Activated CD8-positive, alpha-beta T cell treated with anti-CD3 and anti-CD28 coated beads, Interleukin-2, amount 10 ng/mL, durations not matched to agents 7 days and 5 days (primary cell): ENCODE data around the gene STKLD1. TPM values are rescaled to one million over a fixed set of nuclear protein-coding genes. Genes with fewer than 3 reads are reported as not detected.
A peak's percentile ranks its signal among the peaks of the same experiment; 100 is the strongest.

Experiments
- ATAC-seq: fragments of 150-1000 bp; cut with Tn5 transposase; one replicate; pipeline ENCODE4 v1.10.0; 2021; ENCODE audit warnings: moderate library complexity
- CTCF ChIA-PET: fragments of 350-600 bp; sonication (Branson Sonifier 250); formaldehyde crosslinking; loops from one replicate; lab custom pipeline; 2021; ENCODE audit warnings: antibody characterized with exemption; lab: Charles Lee
- POLR2A ChIA-PET: fragments of 350-600 bp; sonication (Branson Sonifier 250); formaldehyde crosslinking; loops from one replicate; lab custom pipeline; 2021; ENCODE audit warnings: antibody characterized with exemption; lab: Charles Lee
- DNase-seq: peaks from one replicate; pipeline ENCODE4 v3.0.0-alpha.2; 2020
- H3K27ac Mint-ChIP-seq: one replicate; pipeline ENCODE4 v1.8.0; 2021; ENCODE audit warnings: mild to moderate bottlenecking, mixed read lengths
- H3K27me3 Mint-ChIP-seq: one replicate; pipeline ENCODE4 v1.8.0; 2021; ENCODE audit warnings: low read depth, mixed read lengths
- H3K36me3 Mint-ChIP-seq: one replicate; pipeline ENCODE4 v1.8.0; 2021; ENCODE audit warnings: low read depth, mixed read lengths
- H3K4me1 Mint-ChIP-seq: one replicate; pipeline ENCODE4 v1.8.0; 2021; ENCODE audit warnings: low read depth, mixed read lengths
- H3K4me3 Mint-ChIP-seq: one replicate; pipeline ENCODE4 v1.8.0; 2021; ENCODE audit warnings: mild to moderate bottlenecking, mixed read lengths
- H3K9me3 Mint-ChIP-seq: one replicate; pipeline ENCODE4 v1.8.0; 2022; ENCODE audit warnings: mixed read lengths; ENCODE audit not compliant: insufficient read depth
- total RNA-seq, 2 experiments: library from RNA; stranded (reverse); gene quantifications; one replicate each; pipeline ENCODE4 v1.2.3, GENCODE V29; 2021

The STKLD1 gene
- total RNA-seq, 2 experiments from 2014 or later: 0.71 to 0.76 TPM

DNA sequence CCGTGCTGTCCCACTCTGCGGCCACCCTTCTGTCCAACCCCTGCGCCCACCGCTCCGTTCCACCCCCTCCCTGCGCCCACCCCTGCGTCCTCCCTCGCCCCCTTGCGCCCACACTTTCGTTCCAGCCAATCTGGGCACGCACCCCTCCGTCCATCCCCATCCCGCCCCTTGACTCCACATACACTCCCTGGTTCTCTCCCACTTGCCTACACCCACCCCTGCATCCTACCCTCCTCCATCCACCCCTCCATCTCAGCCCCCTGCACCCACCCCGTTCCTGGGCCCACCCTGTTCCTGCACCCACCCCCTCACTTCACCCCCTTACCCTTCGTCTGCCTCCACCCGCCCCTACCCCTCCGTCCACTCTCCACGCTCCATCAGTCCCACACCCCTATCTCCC, 53.0 kb downstream of the STKLD1 start:
- H3K4me1 Mint-ChIP-seq: peaks cover 9% of the 10 kb centered on the region

DNA sequence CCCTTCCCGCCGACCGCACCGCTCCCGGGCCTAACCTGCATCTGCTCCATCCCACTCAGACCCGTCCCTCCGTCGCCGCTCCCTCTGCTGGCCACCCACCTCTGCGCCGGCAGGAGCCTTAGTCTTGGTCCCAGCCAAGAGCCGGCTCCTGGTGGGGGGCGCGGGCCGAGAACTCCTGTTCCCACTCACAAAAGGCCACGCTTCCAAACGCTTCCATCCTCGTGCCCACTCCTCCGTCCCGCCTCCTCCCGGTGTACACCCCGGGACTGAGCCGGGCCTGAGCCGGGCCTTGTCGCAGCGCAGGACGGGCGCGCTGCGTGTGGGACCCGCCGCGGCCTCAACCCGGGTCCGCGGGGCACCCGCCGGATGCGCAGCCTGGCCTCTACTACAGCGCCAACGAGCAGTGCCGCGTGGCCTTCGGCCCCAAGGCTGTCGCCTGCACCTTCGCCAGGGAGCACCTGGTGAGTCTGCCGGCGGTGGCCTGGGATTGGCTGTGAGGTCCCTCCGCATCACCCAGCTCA, 53.5 kb downstream of the STKLD1 start:
- H3K36me3 Mint-ChIP-seq: no peaks in the 10 kb centered on the region
- peaks cover 17% of the 10 kb centered on the region for H3K27me3 Mint-ChIP-seq
- CTCF ChIA-PET: no interaction called here
- no peak overlapping the region for H3K27ac Mint-ChIP-seq
- no peak overlapping the region for H3K4me3 Mint-ChIP-seq
- H3K4me1 Mint-ChIP-seq: peaks cover 9% of the 10 kb centered on the region
- no peaks in the 10 kb centered on the region for H3K9me3 Mint-ChIP-seq
- DNase-seq (no peak), ATAC-seq (peak; percentile 16)
- POLR2A ChIA-PET: no interaction called here

More for the DNA sequence above, 53.0 kb downstream of the STKLD1 start:
- Mint-ChIP-seq H3K36me3 (no peaks in the 10 kb centered on the region), H3K27ac (no peak overlapping the region), H3K4me3 (no peak overlapping the region), H3K27me3 (peaks cover 17% of the 10 kb centered on the region), H3K9me3 (no peaks in the 10 kb centered on the region)
- POLR2A ChIA-PET: no interaction called here
- ATAC-seq: no peak
- DNase-seq: no peak
- CTCF ChIA-PET: no interaction called here

DNA sequence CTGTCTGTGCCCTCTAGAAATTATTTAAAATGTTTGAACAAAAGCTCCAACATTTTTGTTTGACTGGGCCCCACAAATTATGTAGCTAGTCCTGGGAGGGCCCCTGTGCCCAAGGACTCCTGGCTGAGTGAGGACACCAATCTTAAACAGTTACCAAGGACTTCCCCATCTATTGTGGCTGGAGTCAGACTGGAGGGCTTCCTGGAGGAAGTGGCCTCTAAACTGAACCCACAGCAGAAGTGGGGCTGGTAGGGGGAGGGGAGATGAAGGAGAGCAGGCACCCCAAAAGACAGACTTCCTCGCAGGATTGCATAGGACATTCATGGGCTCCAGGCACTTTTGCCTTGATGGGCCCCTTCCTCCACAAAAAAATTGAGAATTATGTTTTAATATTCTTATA, 54.1 kb downstream of the STKLD1 start:
- H3K4me1 Mint-ChIP-seq: peaks cover 9% of the 10 kb centered on the region
- no peak for ATAC-seq
- H3K9me3 Mint-ChIP-seq: no peaks in the 10 kb centered on the region
- POLR2A ChIA-PET: no interaction called here
- CTCF ChIA-PET: no interaction called here
- DNase-seq: no peak
- no peak overlapping the region for H3K4me3 Mint-ChIP-seq
- H3K36me3 Mint-ChIP-seq: no peaks in the 10 kb centered on the region
- H3K27ac Mint-ChIP-seq: no peak overlapping the region
- H3K27me3 Mint-ChIP-seq: peaks cover 17% of the 10 kb centered on the region

DNA sequence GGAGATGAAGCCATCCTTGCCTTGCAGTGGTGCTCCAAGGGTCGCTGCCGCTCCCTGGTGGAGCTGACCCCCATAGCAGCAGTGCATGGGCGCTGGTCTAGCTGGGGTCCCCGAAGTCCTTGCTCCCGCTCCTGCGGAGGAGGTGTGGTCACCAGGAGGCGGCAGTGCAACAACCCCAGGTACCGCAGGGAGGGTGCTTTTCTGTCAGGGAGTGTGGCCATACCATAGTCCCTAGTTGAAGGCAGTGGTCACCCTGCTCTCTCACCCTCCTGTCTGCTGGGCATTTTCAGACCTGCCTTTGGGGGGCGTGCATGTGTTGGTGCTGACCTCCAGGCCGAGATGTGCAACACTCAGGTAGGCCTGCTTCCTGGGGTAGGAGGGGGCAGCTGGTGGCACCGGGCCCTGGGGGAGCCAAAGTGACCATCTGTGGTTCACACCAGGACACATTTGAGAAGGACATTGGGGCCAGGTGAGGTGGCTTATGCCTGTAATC, 57.2 kb downstream of the STKLD1 start:
- Mint-ChIP-seq H3K4me1 (peaks cover 7% of the 10 kb centered on the region), H3K36me3 (no peaks in the 10 kb centered on the region), H3K4me3 (no peak overlapping the region), H3K27me3 (peaks cover 4% of the 10 kb centered on the region), H3K27ac (no peak overlapping the region), H3K9me3 (no peaks in the 10 kb centered on the region)
- POLR2A ChIA-PET: interaction anchor here (1.0 kb wide), 1 partner anchor 18 kb away, joined by 3 read pairs; no protein-coding TSS in a partner anchor
- no peak for DNase-seq
- no peak for ATAC-seq
- CTCF ChIA-PET: no interaction called here

DNA sequence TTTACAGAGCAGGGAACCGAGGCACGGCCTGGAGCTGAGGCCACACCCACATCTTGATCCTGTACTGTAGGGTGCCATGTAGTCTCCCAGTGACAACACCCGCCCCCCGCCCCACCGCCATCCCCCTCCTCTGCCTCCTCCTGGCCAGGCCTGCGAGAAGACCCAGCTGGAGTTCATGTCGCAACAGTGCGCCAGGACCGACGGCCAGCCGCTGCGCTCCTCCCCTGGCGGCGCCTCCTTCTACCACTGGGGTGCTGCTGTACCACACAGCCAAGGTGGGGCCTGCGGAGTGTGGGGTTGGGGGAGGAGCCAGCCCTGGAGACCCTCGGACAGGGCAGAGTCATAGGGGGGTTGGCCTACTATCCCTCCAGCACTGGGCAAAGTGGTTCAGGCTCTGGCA, 60.5 kb downstream of the STKLD1 start:
- no peak overlapping the region for H3K27ac Mint-ChIP-seq
- H3K9me3 Mint-ChIP-seq: no peaks in the 10 kb centered on the region
- no peak for DNase-seq
- H3K4me3 Mint-ChIP-seq: no peak overlapping the region
- ChIA-PET CTCF (no interaction called here), POLR2A (no interaction called here)
- ATAC-seq: no peak
- H3K27me3 Mint-ChIP-seq: no peaks in the 10 kb centered on the region
- no peaks in the 10 kb centered on the region for H3K36me3 Mint-ChIP-seq
- no peaks in the 10 kb centered on the region for H3K4me1 Mint-ChIP-seq

DNA sequence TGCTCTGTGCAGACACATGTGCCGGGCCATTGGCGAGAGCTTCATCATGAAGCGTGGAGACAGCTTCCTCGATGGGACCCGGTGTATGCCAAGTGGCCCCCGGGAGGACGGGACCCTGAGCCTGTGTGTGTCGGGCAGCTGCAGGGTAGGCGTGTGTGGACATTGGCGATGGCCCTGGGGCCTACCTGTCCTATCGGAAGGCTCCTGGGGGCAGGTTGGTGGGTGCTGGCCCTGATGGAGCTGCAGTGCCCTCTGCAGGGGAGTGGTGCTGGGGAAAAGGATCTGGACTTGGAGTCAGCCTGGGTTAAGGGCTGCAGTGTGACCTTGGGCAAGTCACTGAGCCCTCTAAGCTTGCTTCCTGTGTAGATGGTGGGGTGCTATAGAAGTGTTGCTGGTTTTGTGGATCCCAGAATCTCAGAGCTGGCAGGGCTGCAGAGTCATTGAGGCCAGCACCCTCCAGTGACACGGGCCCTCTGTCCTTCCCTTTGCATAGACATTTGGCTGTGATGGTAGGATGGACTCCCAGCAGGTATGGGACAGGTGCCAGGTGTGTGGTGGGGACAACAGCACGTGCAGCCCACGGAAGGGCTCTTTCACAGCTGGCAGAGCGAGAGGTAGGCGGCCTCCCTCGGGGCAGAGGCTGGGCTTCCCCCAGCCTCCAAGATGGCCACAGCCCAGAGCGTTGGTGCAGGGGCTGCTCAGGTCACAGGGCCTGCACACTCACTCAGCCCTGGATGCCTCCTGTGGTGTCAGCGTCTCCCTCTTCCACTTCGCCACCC, 61.8 kb downstream of the STKLD1 start:
- ChIA-PET POLR2A (no interaction called here), CTCF (interaction anchor here (0.8 kb wide), 1 partner anchor 21 kb away, joined by 3 read pairs; the partner anchor contains the start of gene REXO4)
- H3K27me3 Mint-ChIP-seq: no peaks in the 10 kb centered on the region
- H3K4me3 Mint-ChIP-seq: no peak overlapping the region
- ATAC-seq: no peak
- no peaks in the 10 kb centered on the region for H3K36me3 Mint-ChIP-seq
- H3K9me3 Mint-ChIP-seq: no peaks in the 10 kb centered on the region
- H3K4me1 Mint-ChIP-seq: no peaks in the 10 kb centered on the region
- DNase-seq: no peak
- no peak overlapping the region for H3K27ac Mint-ChIP-seq

DNA sequence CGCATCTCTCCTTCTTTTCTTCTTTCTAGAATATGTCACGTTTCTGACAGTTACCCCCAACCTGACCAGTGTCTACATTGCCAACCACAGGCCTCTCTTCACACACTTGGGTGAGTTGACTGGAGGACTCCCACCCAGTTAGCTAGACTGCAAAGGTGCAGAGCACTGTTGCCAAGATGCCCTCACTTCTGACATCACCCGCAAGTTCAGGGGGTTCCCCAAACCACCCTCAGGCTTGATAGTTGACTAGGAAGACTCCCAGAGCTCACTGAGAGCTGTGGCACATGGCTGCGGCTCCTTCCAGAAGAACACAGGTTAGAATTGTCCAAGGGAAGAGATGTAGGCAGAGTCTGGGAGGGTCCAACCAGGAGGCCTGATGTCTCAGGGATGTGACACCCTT, 63.2 kb downstream of the STKLD1 start:
- no peaks in the 10 kb centered on the region for H3K4me1 Mint-ChIP-seq

DNA sequence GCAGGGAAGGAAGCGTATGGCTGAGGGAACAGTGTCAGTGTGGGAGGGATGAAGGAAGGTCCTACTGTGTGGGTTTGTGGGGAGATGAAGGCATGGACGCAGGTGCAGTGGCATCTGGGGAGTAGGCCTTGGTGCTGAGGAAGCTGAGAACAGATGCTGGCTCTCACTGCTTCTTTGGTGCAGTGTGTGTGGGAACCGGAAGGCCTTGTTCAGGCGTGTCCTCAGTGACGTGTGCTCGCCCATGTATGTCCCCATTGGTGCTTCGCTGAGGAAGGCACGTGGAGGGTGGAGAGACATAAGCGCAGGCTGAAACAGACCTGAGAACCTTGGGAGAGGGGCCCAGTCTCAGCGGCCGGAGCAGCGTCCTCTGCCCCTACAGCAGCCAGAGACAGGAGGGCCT, 64.7 kb downstream of the STKLD1 start:
- ATAC-seq (no peak), DNase-seq (no peak)
- Mint-ChIP-seq H3K9me3 (no peaks in the 10 kb centered on the region), H3K4me1 (no peaks in the 10 kb centered on the region), H3K27me3 (no peaks in the 10 kb centered on the region), H3K4me3 (no peak overlapping the region), H3K36me3 (no peaks in the 10 kb centered on the region), H3K27ac (no peak overlapping the region)
- CTCF ChIA-PET: no interaction called here
- POLR2A ChIA-PET: no interaction called here

More for the DNA sequence above, 63.2 kb downstream of the STKLD1 start:
- no peaks in the 10 kb centered on the region for H3K27me3 Mint-ChIP-seq
- ATAC-seq (no peak), DNase-seq (no peak)
- H3K36me3 Mint-ChIP-seq: no peaks in the 10 kb centered on the region
- H3K9me3 Mint-ChIP-seq: no peaks in the 10 kb centered on the region
- no peak overlapping the region for H3K4me3 Mint-ChIP-seq
- ChIA-PET POLR2A (interaction anchor here (0.6 kb wide), 1 partner anchor 13 kb away, joined by 4 read pairs; no protein-coding TSS in a partner anchor), CTCF (no interaction called here)
- no peak overlapping the region for H3K27ac Mint-ChIP-seq

DNA sequence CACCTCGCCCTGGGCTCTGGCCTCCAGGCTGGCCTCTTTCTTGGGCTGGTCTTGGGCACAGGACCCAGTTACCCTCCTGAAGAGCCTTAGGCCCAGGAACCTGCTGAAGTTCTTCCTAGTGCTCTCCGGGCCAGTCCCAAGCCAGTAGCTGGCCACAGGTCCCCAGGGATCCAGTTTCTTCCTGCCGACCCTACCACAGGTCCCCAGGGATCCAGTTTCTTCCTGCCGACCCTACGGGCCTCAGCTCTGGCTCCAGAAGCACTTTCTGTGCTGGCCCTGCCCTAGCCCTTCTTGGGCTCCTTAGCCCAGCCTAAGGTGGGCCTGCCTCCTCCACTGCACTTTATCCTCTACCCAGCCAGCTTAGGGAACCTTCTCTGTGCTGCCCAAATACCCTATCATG, 65.4 kb downstream of the STKLD1 start:
- ATAC-seq (no peak), DNase-seq (no peak)
- no peaks in the 10 kb centered on the region for H3K27me3 Mint-ChIP-seq
- H3K27ac Mint-ChIP-seq: no peak overlapping the region
- no peak overlapping the region for H3K4me3 Mint-ChIP-seq
- H3K4me1 Mint-ChIP-seq: no peaks in the 10 kb centered on the region
- ChIA-PET CTCF (no interaction called here), POLR2A (no interaction called here)
- no peaks in the 10 kb centered on the region for H3K36me3 Mint-ChIP-seq
- no peaks in the 10 kb centered on the region for H3K9me3 Mint-ChIP-seq

DNA sequence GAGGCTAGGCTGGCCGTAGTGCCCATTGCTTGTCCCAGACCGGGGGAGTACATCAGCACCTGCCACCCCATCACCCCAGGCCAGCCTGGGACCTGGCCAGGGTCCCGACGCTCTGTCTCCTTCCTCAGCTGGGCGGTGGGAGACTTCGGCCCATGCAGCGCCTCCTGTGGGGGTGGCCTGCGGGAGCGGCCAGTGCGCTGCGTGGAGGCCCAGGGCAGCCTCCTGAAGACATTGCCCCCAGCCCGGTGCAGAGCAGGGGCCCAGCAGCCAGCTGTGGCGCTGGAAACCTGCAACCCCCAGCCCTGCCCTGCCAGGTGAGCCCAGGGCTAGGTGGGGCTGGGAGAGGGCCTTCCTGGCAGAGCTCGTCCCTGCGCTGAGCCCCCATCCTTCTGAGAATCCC, 67.1 kb downstream of the STKLD1 start:
- ChIA-PET POLR2A (interaction anchor here (0.7 kb wide), 1 partner anchor 35 kb away, joined by 3 read pairs; no protein-coding TSS in a partner anchor), CTCF (no interaction called here)
- ATAC-seq (no peak), DNase-seq (no peak)
- Mint-ChIP-seq H3K27ac (no peak overlapping the region), H3K9me3 (no peaks in the 10 kb centered on the region), H3K27me3 (no peaks in the 10 kb centered on the region), H3K4me3 (no peak overlapping the region), H3K36me3 (no peaks in the 10 kb centered on the region), H3K4me1 (no peaks in the 10 kb centered on the region)

DNA sequence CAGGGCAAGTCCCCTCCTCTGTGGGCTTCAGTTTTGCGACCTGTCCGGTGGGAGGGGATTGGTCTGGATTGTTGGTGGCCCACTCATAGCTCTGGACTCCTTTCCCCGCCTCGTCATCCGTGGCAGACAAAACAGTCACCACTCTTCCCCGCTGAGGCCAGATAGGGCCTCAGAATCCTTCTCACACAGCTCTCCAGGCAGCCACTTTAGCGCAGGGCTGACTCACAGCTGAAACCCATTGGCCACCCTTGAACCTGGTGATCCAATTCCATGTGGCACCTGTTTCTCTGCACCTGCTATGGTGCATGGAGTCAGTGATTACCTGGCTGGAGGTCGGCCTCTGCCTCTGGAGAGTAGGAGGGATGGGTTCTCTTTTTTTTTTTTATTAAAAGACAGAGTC, 67.8 kb downstream of the STKLD1 start:
- DNase-seq: no peak
- no peaks in the 10 kb centered on the region for H3K4me1 Mint-ChIP-seq
- no peaks in the 10 kb centered on the region for H3K9me3 Mint-ChIP-seq
- H3K27ac Mint-ChIP-seq: no peak overlapping the region
- CTCF ChIA-PET: interaction anchor here (1.7 kb wide), 1 partner anchor 10 kb away, joined by 4 read pairs; no protein-coding TSS in a partner anchor
- ATAC-seq: no peak
- H3K27me3 Mint-ChIP-seq: no peaks in the 10 kb centered on the region
- no peaks in the 10 kb centered on the region for H3K36me3 Mint-ChIP-seq
- H3K4me3 Mint-ChIP-seq: no peak overlapping the region
- POLR2A ChIA-PET: no interaction called here

DNA sequence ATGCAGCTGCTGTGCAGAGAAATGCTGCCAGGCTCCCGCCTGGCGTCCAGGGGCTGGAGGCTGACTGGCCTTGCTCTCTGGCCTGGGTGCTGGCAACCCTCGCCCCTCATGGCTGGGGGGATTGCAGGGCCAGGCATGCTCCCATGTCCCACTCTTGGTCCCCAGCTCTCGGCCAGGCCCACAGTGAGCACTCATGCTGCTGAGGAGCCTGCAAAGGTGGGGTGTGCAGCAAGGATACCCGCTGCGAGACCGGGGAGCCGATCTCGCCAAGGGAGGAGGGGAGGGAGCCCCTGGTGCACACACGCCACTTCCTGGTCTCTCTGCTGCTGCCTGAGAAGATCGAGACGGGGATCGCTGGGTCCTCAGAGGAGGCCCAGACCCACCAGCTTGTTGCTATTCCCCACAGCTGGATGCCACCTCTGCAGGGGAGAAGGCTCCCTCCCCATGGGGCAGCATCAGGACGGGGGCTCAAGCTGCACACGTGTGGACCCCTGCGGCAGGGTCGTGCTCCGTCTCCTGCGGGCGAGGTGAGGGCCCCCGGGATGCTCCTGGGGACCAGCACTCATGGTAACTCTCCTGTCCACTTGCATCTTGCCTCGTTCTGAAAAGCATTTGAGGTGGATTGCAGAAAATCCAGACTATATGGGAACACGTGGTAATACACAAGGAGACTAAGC, 69.3 kb downstream of the STKLD1 start:
- Mint-ChIP-seq H3K27ac (no peak overlapping the region), H3K4me1 (no peaks in the 10 kb centered on the region), H3K27me3 (no peaks in the 10 kb centered on the region), H3K4me3 (no peak overlapping the region), H3K36me3 (no peaks in the 10 kb centered on the region), H3K9me3 (no peaks in the 10 kb centered on the region)
- POLR2A ChIA-PET: no interaction called here
- ATAC-seq (no peak), DNase-seq (no peak)
- CTCF ChIA-PET: interaction anchor here (1.4 to 1.7 kb wide), 2 partner anchors 9 to 257 kb away, joined by 3 to 4 read pairs; no protein-coding TSS in a partner anchor
